ENCODE measurements around the gene FAAH.

FAAH gene

GRCh38 chr1:46401154-46401913, 7.2 kb downstream of the FAAH start:
- no peak for DNase-seq (ENCODE audit: low spot score)

DNA sequence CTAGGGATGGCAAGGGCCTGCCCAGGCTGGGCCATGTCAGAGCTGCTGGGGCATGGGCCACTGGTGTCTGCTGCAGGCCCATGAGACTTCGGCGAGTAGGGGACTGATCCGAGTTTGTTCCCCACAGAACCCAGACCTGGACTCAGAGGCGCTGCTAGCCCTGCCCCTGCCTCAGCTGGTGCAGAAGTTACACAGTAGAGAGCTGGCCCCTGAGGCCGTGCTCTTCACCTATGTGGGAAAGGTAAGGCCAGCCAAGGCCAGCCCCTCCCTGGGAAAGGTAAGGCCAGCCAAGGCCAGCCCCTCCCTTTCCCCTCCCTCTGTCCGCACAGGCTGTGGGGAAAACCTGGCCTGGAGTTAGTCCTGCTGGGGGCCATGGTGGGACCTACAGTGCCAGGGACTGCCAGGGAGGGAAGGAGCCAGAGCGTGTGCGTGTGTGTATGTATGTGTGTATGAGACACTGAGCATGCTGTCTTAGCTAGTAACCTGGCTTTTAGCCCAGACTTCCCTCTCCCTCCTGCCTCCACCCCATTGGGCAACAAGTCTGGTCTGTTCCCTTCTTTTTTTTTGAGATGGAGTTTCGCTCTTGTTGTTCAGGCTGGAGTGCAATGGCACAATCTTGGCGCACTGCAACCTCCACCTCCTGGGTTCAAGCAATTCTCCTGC, 8.0 kb downstream of the FAAH start:
- no peak for DNase-seq (ENCODE audit: low spot score)

DNA sequence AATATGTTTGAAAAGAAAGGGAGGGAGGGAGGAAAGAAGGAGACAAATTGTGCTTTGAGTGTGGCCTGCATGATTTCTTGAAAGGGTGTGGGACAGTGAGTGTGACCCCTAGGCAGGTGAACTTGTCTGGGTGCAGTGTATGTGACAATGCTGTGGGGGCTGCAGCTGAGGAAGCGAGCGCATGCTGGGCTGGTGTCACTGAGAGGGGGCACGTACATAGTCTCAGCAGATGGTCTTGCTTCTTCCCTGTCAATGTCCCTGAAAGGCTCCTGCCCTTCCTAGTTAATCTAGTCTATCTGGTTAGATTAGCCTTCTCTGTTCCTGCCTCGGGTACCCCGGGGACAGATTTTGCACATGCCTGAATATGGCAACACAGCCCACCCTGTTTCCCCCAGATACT, 9.8 kb downstream of the FAAH start:
- no peak for DNase-seq (ENCODE audit: low spot score)

GRCh38 chr1:46404482-46405196, 10.5 kb downstream of the FAAH start:
- no peak for DNase-seq (ENCODE audit: low spot score)

- no peak for DNase-seq (ENCODE audit: low spot score)
Observed at GRCh38 chr1:46405197-46405555, 11.1 kb downstream of the FAAH start.

- DNase-seq (ENCODE audit: low spot score): no peak
Observed at GRCh38 chr1:46405724-46406123, 11.6 kb downstream of the FAAH start.

DNA sequence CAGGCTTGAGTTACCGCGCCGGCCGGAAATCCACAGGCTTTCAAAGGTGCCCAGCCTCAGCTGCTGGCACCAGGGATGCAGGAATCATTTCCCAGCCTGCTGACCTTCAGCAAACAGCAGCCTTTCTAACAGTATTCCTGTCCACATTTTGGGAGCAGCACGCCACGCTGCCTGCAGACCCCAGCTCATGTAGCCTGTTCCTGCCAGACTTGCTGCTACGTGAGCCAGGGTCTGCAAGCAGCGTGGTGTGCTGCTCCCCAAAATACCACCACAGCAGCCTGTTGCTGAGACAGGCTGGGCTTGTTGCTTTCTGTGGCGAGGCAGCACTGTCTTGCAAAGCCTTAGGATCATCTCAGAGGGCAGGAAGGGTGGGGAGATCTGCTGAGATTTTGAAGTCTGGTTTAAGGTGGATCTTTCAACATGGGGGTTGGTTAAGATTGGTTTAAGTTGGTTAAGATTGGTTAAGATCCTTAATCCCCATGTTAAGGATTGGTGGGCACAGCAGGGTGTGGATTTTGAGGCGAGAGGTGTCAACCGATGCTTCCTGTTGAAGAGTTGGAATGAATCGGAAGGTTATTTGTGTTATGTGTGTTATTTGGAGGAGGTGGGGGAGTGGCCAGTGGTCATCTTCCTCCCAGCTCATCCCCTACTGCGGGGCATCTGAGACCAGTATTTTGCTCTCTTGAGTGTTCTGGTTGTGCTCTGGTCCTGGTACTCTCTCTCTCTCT, 12.9 kb downstream of the FAAH start:
- no peak for DNase-seq (ENCODE audit: low spot score)

DNA sequence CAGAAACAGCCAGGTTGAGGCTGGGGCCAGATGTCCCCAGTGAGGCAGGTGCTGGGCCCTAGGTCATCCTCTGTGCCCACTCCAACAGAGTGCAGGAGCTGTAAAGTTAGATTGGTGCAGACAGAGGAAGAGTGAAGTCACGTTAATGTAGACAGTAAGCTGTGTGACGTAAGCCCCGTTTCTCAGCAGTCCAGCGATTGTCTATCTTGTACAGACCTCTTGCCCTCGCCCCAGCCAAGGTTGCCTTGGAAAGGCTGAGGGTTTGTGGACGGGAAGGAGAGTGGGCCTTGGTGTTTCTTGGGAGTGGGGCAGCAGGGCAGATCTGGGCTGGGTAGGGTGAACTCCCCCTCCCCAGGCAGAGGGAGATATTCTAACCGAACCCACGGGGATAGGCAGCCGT, 13.5 kb downstream of the FAAH start:
- DNase-seq (ENCODE audit: low spot score): no peak

DNA sequence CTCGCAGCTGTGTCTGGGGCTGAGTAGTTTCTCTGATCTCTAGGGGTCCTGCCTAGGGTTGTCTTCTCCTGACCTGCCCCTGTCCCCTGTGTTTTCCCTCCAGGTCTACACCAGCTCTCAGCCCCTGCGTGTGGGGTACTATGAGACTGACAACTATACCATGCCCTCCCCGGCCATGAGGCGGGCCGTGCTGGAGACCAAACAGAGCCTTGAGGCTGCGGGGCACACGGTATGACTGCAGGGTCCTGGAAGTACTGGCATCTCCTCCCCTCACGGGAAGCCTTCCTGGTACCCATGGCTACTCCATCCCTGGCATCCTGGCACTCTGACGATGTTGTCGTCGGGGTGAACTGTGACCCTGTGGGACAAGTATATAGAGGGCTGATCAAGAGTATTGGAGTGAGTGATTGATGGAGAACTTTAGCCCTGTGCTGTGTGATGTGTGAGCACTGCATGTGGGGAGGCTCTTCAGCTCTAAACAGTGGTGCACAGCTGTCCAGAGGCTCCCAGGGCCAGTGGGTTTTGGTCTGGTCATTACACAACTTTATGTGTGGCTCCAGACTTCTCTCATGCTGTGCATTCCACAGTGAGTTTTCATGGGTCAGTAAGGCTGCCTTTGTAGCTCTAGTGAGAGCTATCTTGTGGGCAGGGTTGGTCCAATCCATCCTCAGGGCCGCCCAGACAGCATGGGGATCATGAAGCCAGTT, 14.4 kb downstream of the FAAH start:
- DNase-seq (ENCODE audit: low spot score): no peak

GRCh38 chr1:46409063-46409372, 14.9 kb downstream of the FAAH start:
- no peak for DNase-seq (ENCODE audit: low spot score)

DNA sequence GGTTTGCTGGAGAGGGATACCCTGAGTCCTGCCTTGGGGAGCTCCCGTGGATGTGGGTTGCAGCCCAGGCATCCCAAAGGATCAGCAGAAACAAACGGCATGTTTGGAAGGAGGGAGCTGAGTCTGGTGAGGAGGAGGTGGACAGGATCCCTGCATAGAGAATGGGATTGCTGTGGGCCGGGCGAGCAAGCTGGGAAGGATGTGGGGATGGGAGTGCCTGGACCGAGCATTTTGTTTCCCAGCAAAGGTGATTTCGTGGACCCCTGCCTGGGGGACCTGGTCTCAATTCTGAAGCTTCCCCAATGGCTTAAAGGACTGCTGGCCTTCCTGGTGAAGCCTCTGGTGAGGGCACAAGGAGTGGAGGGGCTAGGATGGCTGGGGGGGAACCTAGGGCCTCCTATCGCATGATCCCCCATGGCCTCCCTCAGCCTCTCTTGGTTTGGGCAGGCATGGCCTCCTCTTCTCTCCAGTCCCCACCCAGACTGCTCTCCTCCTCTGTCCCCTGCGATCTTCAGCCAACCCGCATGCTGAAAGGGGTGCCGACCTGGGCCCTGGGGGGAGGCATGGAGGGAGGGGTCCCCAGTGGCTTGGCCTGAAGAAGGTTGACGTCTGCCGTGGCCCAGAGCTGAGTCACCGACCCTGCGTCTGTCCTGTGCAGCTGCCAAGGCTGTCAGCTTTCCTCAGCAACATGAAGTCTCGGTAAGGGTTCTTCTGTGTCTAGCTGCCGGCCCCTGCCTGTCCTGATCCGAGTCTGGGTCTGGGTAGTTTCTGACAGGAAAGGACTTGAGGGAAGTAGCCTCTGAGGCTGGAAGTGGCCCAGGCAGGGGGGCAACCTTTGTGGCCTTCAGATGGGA, 16.3 kb downstream of the FAAH start:
- DNase-seq (ENCODE audit: low spot score): no peak

DNA sequence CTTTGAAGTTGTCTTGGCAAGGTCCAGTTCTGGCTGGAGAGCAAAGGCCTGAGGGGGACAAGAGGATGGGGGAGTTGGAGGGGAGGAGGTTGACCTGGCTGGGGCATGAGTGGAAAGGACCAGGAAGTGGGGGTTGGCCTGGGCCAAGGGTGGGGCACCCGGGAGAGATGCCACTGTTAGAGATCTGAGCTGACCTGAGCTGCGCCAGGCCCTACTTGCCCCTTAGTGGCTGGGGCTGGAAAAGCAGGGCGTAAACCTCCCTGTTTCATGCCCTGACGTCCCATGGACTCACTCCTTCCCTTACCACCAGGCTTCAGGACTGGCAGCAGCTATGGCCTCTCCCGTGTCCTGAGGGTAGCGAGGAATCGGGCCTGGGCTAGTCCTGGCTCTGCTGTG, 16.9 kb downstream of the FAAH start:
- no peak for DNase-seq (ENCODE audit: low spot score)

DNA sequence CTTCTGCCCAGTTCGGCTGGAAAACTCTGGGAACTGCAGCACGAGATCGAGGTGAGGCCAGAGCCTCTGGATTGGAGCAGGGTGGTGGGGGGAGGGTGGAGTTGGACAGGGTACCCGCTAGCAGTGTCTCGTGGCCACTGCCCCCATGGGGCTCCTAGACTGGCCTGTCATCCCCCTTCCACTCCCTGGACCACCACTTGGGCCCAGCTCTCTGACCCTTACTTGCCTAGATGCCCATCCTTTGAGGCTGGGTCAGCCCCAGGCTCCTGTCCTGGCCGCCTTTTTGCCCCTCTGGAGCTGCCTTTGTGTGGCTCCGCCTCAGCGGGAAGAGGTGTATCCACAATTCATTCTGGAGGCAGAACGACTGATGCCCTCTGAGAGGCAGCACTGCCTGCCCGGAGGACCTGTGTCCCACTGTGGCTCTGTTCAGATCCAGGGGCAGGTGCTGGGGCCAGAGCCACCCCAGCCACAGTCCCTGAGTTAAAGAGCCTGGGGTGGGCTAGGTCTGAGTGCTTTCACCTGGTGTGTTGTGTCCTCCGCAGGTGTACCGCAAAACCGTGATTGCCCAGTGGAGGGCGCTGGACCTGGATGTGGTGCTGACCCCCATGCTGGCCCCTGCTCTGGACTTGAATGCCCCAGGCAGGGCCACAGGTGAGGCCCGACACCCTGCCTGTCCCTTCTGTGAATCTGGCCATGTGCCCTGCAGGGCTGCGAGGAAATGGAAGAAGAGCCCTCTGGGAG, 17.7 kb downstream of the FAAH start:
- no peak for DNase-seq (ENCODE audit: low spot score)

GRCh38 chr1:46412893-46413595, 18.9 kb downstream of the FAAH start:
- no peak for DNase-seq (ENCODE audit: low spot score)

DNA sequence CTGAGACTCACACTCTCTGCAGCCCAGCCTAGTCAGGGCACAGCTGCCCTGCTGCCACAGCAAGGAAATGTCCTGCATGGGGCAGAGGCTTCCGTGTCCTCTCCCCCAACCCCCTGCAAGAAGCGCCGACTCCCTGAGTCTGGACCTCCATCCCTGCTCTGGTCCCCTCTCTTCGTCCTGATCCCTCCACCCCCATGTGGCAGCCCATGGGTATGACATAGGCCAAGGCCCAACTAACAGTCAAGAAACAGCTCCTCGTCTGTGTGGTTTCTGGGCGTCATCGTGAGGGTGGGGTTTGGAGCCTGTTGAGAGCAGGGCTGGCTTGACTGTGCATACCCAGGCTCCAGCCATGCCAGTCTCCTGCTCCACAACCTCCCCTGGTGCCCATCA, 19.5 kb downstream of the FAAH start:
- peak; percentile 37 for DNase-seq (ENCODE audit: low spot score)

DNA sequence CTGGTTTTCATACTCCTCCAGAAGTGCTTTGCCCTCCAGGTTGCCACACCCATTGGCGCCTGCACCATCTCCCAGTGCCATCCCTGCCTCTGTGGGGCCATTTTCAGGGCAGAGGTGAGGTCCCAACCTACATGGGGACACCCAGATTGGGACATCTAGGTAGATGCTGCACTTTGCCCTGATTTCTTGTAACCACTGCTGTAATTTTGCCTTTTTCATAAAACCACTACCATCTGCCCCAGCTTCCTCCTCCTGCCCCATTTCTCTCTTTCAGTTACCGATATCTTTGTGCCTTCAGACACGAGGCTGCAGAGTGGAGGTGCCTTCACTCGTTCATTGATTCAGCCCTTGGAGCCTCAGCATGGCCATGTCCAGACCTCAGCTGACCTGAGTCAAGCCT, 21.4 kb downstream of the FAAH start:
- no peak for DNase-seq (ENCODE audit: low spot score)

DNA sequence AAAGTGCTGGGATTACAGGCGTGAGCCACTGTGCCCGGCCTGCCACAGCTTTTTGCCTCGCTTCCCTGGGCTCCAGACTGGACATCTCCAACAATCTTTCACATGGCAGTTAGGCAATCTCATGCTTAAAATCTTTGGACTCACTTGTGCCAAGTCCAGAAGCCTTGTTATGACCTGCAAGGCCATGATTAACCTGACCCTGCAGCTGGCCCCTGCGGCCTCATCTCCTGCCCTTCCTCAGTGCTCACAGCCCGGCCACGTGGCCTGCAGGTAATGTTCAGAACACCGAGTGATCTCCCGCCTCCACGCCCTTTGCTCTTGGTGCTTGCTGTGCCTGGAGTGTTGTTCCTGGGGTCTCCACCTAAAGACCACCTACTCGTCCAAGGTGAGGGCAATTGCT, 24.9 kb downstream of the FAAH start:
- no peak for DNase-seq (ENCODE audit: low spot score)

DNA sequence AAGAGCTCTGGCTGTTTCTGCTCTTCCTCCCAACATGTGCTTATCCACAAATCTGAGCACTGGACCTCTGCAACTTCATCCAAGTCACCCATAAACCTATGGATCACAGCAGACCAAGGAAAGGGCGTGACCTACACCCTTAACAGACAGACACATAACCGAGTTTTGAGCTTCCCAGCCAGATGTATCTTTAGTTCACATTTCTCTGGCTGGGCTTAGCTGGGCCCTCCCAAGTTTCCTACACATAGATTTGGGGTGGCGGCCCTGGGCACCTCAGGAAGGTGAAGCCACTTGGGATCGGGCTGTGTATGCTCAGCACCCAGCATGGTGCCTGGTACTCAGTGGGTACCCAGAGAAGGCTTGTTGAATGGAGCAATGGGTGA, 26.4 kb downstream of the FAAH start:
- no peak for DNase-seq (ENCODE audit: low spot score)

- DNase-seq (ENCODE audit: low spot score): no peak
Observed at GRCh38 chr1:46421739-46422138, 27.6 kb downstream of the FAAH start.
